HepG2 (cell line): ENCODE measurements around the gene ERFL. TPM values are rescaled to one million over a fixed set of nuclear protein-coding genes. Genes with fewer than 3 reads are reported as not detected.
A peak's percentile ranks its signal among the peaks of the same experiment; 100 is the strongest.

Source experiments
- JDP2 ChIP-seq: sonication (generic); formaldehyde crosslinking; IDR thresholded peaks from 2 replicates; pipeline ENCODE4 v1.8.1; 2022; ENCODE audit warnings: missing genetic modification reagents, borderline replicate concordance
- KDM1A ChIP-seq: IDR thresholded peaks from 2 replicates; pipeline ENCODE4 v1.6.1; 2016; ENCODE audit warnings: missing compliant biosample characterization
- LCORL ChIP-seq, 2 experiments: fragments of 450-650 bp in 1 of 2; sonication (generic) in 1 of 2; formaldehyde crosslinking in 1 of 2; IDR thresholded peaks; 2 replicates each; pipeline versions ENCODE4 v1.5.0 to v1.6.1; 2017 to 2020; ENCODE audit warnings: antibody characterized with exemption in 1 of 2, missing genetic modification reagents in 1 of 2
- MAF1 ChIP-seq: sonication (generic); formaldehyde crosslinking; IDR thresholded peaks from 2 replicates; pipeline ENCODE4 v1.5.0; 2020; ENCODE audit warnings: missing genetic modification reagents, borderline replicate concordance
- PLRG1 ChIP-seq: fragments of 450-650 bp; conservative IDR thresholded peaks from 2 replicates; pipeline ENCODE4 v1.6.1; 2016
- SATB2 ChIP-seq: sonication (generic); formaldehyde crosslinking; IDR thresholded peaks from 2 replicates; pipeline ENCODE4 v1.5.0; 2020; ENCODE audit warnings: missing genetic modification reagents
- SMAD3 ChIP-seq: sonication (generic); formaldehyde crosslinking; IDR thresholded peaks from 2 replicates; pipeline ENCODE4 v1.4.0; 2020; ENCODE audit warnings: missing genetic modification reagents
- ZNF350 ChIP-seq: sonication (generic); formaldehyde crosslinking; IDR thresholded peaks from 2 replicates; pipeline ENCODE4 v1.4.0; 2020; ENCODE audit warnings: mild to moderate bottlenecking, low read depth, missing genetic modification reagents, borderline replicate concordance
- ZNF530 ChIP-seq: sonication (generic); formaldehyde crosslinking; IDR thresholded peaks from 2 replicates; pipeline ENCODE4 v1.5.0; 2020; ENCODE audit warnings: low read depth, mild to moderate bottlenecking, missing genetic modification reagents
- ZNF619 ChIP-seq: sonication (generic); formaldehyde crosslinking; IDR thresholded peaks from 2 replicates; pipeline ENCODE4 v1.4.0; 2020; ENCODE audit warnings: mild to moderate bottlenecking, missing genetic modification reagents
- ZSCAN21 ChIP-seq: sonication (generic); formaldehyde crosslinking; IDR thresholded peaks from 2 replicates; pipeline ENCODE4 v1.8.0; 2022; ENCODE audit warnings: mild to moderate bottlenecking, missing genetic modification reagents, moderate library complexity, borderline replicate concordance
- polyA plus RNA-seq, 8 experiments: library from polyadenylated mRNA; depleted of rRNA in 3 of 8; stranded (reverse) in 7 of 8; unstranded in 1 of 8; fragments of >200 nt; fragmentation: Illumina TruSeq in 4 of 8; extraction: Trizol in 4 of 8; gene quantifications; 2 replicates each; pipeline versions ENCODE4 v1.2.1 to v1.2.3, GENCODE V29; 2011 to 2016; ENCODE audit warnings: low read depth in 4 of 8, missing spikeins in 1 of 8, mixed read lengths in 1 of 8; ENCODE audit not compliant: insufficient read depth in 1 of 8
- total RNA-seq, 5 experiments: library from RNA; depleted of rRNA; stranded (reverse); fragments of >200 nt; fragmentation: Illumina TruSeq; extraction: Trizol; gene quantifications; 2 replicates each; pipeline ENCODE4 v1.2.3, GENCODE V29; 2016; ENCODE audit warnings: low read depth in 1 of 5
- TF ChIP-seq, protein P1 (sequence below): sonication (generic); formaldehyde crosslinking; IDR thresholded peaks from 2 replicates; pipeline ENCODE4 v1.4.0; 2020; ENCODE audit warnings: mild to moderate bottlenecking, low read depth, missing genetic modification reagents
- TF ChIP-seq, protein P2 (sequence below): sonication (generic); formaldehyde crosslinking; IDR thresholded peaks from 2 replicates; pipeline ENCODE4 v1.9.0; 2021; ENCODE audit warnings: missing genetic modification reagents, borderline replicate concordance
- TF ChIP-seq, protein P3 (sequence below): IDR thresholded peaks from 2 replicates; pipeline ENCODE4 v1.6.1; 2012; ENCODE audit warnings: low read depth, low read length, improper control_type of control experiment
- TF ChIP-seq, protein P4 (sequence below), 2 experiments: sonication (generic) in 1 of 2; formaldehyde crosslinking in 1 of 2; IDR thresholded peaks; 2 replicates each; pipeline versions ENCODE4 v1.4.0 to v1.6.1; 2018 to 2020; ENCODE audit warnings: missing genetic modification reagents in 2 of 2, borderline replicate concordance in 1 of 2, low read depth in 1 of 2, mild to moderate bottlenecking in 1 of 2, missing biosample characterization in 1 of 2
- TF ChIP-seq, protein P5 (sequence below): sonication (generic); formaldehyde crosslinking; IDR thresholded peaks from 2 replicates; pipeline ENCODE4 v1.8.0; 2022; ENCODE audit warnings: mild to moderate bottlenecking, missing genetic modification reagents, moderate library complexity

ERFL gene
- total and polyA plus RNA-seq, 2 of the 13 experiments (the other 11 are each of a cell fraction or from before 2014, with no cell fraction given): not detected

DNA sequence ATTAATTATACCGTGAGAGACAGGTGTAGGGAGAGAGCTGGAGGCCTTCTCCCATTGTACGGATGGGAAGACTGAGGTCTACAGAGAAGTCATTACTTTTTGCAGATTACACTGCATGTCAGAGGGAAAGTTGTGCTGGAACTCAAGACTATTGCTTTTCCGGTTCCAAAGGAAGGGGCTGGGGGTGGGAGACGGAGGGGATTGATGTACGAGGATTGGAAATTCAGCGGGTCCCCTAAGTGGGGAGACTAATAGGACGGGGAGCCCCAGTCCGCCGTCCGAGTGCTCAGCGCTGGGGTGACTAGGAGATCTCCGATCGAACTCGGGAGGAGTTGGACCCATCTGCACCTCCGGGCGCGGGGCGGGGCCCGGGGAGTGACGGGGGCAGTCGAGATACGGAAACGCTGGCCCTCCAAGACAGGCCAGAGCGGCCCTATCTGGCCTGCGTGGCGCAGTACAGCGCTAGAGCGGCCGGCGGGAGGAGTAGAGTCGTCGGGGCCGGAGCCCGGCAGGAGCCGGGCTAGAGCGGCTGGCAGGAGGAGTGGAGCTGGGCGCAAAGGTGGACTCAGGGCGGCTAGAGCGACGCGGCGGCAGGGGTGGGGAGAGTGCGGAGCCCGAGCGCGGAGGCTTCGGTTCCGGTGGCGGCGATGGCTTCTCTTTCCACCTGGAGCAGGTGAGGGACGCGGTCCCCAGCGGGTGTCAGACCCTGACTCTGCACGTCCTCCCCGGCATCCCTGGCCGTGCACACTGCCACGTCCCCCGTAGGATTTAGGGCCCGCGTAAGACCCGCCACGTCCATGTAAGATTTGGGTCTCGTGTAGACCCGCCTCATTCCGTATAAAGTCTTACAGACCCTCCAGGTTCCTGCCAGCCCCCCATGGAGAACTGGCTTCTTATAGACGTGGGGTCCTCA, 44.2 kb downstream of the ERFL start (continued):
- TF ChIP-seq ZNF350 (CRISPR knock-in tag) (peak; percentile 91), LCORL (IDR thresholded peaks at IDR 0.05) (no peak), LCORL (CRISPR knock-in tag; IDR thresholded peaks at IDR 0.05) (peak; percentile 79), ZNF530 (CRISPR knock-in tag) (no peak), KDM1A (CRISPR knock-in tag) (peak; percentile 99), SMAD3 (CRISPR knock-in tag) (peak; percentile 89), ZNF619 (CRISPR knock-in tag) (peak; percentile 83; the same call in 1 of the 2 replicates), PLRG1 (no peak), JDP2 (CRISPR knock-in tag) (no peak; the same call in 1 of the 2 replicates), SATB2 (no peak), MAF1 (CRISPR knock-in tag) (peak; percentile 73; the same call in 1 of the 2 replicates), ZSCAN21 (0 out of 2 replicates have a peak, but pooled peaks have one; percentile 84)
- TF ChIP-seq, protein P1, sequence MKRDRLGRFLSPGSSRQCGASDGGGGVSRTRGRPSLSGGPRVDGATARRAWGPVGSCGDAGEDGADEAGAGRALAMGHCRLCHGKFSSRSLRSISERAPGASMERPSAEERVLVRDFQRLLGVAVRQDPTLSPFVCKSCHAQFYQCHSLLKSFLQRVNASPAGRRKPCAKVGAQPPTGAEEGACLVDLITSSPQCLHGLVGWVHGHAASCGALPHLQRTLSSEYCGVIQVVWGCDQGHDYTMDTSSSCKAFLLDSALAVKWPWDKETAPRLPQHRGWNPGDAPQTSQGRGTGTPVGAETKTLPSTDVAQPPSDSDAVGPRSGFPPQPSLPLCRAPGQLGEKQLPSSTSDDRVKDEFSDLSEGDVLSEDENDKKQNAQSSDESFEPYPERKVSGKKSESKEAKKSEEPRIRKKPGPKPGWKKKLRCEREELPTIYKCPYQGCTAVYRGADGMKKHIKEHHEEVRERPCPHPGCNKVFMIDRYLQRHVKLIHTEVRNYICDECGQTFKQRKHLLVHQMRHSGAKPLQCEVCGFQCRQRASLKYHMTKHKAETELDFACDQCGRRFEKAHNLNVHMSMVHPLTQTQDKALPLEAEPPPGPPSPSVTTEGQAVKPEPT (CRISPR knock-in tag): no peak
- TF ChIP-seq, protein P2, sequence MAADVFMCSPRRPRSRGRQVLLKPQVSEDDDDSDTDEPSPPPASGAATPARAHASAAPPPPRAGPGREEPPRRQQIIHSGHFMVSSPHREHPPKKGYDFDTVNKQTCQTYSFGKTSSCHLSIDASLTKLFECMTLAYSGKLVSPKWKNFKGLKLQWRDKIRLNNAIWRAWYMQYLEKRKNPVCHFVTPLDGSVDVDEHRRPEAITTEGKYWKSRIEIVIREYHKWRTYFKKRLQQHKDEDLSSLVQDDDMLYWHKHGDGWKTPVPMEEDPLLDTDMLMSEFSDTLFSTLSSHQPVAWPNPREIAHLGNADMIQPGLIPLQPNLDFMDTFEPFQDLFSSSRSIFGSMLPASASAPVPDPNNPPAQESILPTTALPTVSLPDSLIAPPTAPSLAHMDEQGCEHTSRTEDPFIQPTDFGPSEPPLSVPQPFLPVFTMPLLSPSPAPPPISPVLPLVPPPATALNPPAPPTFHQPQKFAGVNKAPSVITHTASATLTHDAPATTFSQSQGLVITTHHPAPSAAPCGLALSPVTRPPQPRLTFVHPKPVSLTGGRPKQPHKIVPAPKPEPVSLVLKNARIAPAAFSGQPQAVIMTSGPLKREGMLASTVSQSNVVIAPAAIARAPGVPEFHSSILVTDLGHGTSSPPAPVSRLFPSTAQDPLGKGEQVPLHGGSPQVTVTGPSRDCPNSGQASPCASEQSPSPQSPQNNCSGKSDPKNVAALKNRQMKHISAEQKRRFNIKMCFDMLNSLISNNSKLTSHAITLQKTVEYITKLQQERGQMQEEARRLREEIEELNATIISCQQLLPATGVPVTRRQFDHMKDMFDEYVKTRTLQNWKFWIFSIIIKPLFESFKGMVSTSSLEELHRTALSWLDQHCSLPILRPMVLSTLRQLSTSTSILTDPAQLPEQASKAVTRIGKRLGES: no peak
- TF ChIP-seq, protein P3, sequence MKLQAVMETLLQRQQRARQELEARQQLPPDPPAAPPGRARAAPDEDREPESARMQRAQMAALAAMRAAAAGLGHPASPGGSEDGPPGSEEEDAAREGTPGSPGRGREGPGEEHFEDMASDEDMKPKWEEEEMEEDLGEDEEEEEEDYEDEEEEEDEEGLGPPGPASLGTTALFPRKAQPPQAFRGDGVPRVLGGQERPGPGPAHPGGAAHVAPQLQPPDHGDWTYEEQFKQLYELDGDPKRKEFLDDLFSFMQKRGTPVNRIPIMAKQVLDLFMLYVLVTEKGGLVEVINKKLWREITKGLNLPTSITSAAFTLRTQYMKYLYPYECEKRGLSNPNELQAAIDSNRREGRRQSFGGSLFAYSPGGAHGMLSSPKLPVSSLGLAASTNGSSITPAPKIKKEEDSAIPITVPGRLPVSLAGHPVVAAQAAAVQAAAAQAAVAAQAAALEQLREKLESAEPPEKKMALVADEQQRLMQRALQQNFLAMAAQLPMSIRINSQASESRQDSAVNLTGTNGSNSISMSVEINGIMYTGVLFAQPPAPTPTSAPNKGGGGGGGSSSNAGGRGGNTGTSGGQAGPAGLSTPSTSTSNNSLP: 0 out of 2 replicates have a peak, but pooled peaks have one; percentile 45
- TF ChIP-seq, protein P4, sequence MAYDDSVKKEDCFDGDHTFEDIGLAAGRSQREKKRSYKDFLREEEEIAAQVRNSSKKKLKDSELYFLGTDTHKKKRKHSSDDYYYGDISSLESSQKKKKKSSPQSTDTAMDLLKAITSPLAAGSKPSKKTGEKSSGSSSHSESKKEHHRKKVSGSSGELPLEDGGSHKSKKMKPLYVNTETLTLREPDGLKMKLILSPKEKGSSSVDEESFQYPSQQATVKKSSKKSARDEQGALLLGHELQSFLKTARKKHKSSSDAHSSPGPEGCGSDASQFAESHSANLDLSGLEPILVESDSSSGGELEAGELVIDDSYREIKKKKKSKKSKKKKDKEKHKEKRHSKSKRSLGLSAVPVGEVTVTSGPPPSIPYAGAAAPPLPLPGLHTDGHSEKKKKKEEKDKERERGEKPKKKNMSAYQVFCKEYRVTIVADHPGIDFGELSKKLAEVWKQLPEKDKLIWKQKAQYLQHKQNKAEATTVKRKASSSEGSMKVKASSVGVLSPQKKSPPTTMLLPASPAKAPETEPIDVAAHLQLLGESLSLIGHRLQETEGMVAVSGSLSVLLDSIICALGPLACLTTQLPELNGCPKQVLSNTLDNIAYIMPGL (CRISPR knock-in tag; IDR thresholded peaks at IDR 0.05; ENCODE audit: borderline replicate concordance in 1 of 2, low read depth in 1 of 2): peak in 1 of 2 experiments; percentile 71; a peak in 1 of 4 replicates
- TF ChIP-seq, protein P5, sequence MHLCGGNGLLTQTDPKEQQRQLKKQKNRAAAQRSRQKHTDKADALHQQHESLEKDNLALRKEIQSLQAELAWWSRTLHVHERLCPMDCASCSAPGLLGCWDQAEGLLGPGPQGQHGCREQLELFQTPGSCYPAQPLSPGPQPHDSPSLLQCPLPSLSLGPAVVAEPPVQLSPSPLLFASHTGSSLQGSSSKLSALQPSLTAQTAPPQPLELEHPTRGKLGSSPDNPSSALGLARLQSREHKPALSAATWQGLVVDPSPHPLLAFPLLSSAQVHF (CRISPR knock-in tag): 0 out of 2 replicates have a peak, but pooled peaks have one; percentile 32
